HEK293 (cell line): ENCODE results near the gene VPS29.

Experiments used
- CTCF ChIA-PET: fragments of 350-600 bp; formaldehyde crosslinking; extraction: SDS; loops from one replicate; lab custom pipeline; 2021; ENCODE audit warnings: antibody characterized with exemption; lab: Yijun Ruan, JAX
- POLR2A ChIA-PET: fragments of 300-600 bp; formaldehyde crosslinking; extraction: SDS; loops from one replicate; lab custom pipeline; 2020; ENCODE audit warnings: antibody characterized with exemption, inconsistent platforms; lab: Yijun Ruan, JAX
- H3K27ac ChIP-seq: fragments of 200-500 bp; sonication (Bioruptor generic); 2 replicates; pipeline ENCODE4 v1.5.1; 2014; ENCODE audit warnings: low read depth, low read length, control low read depth, inconsistent platforms; ENCODE audit errors: extremely low read depth
- H3K36me3 ChIP-seq, 2 experiments: fragments of 200-500 bp in 1 of 2; sonication (Bioruptor generic) in 1 of 2; 1 replicate in 1 of 2; 2 replicates in 1 of 2; pipeline ENCODE4 v1.5.1; 2014 to 2017; ENCODE audit warnings: inconsistent platforms in 2 of 2, low read length in 2 of 2; ENCODE audit not compliant: control insufficient read depth in 2 of 2, insufficient read depth in 1 of 2
- H3K4me1 ChIP-seq: fragments of 200-500 bp; sonication (Bioruptor generic); 2 replicates; pipeline ENCODE4 v1.5.1; 2014; ENCODE audit warnings: mild to moderate bottlenecking, low read length, inconsistent platforms; ENCODE audit not compliant: control insufficient read depth, insufficient read depth
- H3K4me3 ChIP-seq: 2 replicates; pipeline ENCODE4 v1.5.1; 2011; ENCODE audit warnings: low read depth, mild to moderate bottlenecking, control low read depth, low read length, moderate library complexity
- H3K9me3 ChIP-seq: fragments of 200-500 bp; sonication (Bioruptor generic); 2 replicates; pipeline ENCODE4 v1.5.1; 2014; ENCODE audit warnings: low read depth, low read length, inconsistent platforms; ENCODE audit not compliant: control insufficient read depth, insufficient read depth
- BCL11A ChIP-seq: fragments of 450-650 bp; formaldehyde crosslinking; IDR thresholded peaks from 2 replicates; pipeline ENCODE4 v1.5.1; 2016; ENCODE audit warnings: low read depth, missing biosample characterization, missing genetic modification characterization
- GLIS1 ChIP-seq: fragments of 450-650 bp; formaldehyde crosslinking; IDR thresholded peaks from 2 replicates; pipeline ENCODE4 v1.5.1; 2016; ENCODE audit warnings: missing biosample characterization, missing genetic modification characterization
- IKZF3 ChIP-seq: fragments of 450-650 bp; IDR thresholded peaks from 2 replicates; pipeline ENCODE4 v1.5.0; 2018; ENCODE audit warnings: missing biosample characterization, mild to moderate bottlenecking, missing genetic modification characterization, moderate library complexity
- KLF1 ChIP-seq: fragments of 450-650 bp; formaldehyde crosslinking; IDR thresholded peaks from 2 replicates; pipeline ENCODE4 v1.5.1; 2016; ENCODE audit warnings: missing biosample characterization, missing genetic modification characterization
- MYNN ChIP-seq: fragments of 450-650 bp; formaldehyde crosslinking; IDR thresholded peaks from 2 replicates; pipeline ENCODE4 v1.5.1; 2016; ENCODE audit warnings: missing biosample characterization, missing genetic modification characterization, borderline replicate concordance
- PRDM1 ChIP-seq: fragments of 450-650 bp; formaldehyde crosslinking; IDR thresholded peaks from 2 replicates; pipeline ENCODE4; 2016; ENCODE audit warnings: missing biosample characterization, missing genetic modification characterization
- TSHZ1 ChIP-seq: fragments of 450-650 bp; formaldehyde crosslinking; IDR thresholded peaks from 2 replicates; pipeline ENCODE4 v1.5.1; 2016; ENCODE audit warnings: missing biosample characterization, missing genetic modification characterization, borderline replicate concordance
- YY1 ChIP-seq: fragments of 450-650 bp; formaldehyde crosslinking; IDR thresholded peaks from 2 replicates; pipeline ENCODE4 v1.5.1; 2018; ENCODE audit warnings: missing biosample characterization, missing genetic modification characterization
- ZFP37 ChIP-seq: fragments of 450-650 bp; formaldehyde crosslinking; IDR thresholded peaks from 2 replicates; pipeline ENCODE4 v1.5.1; 2016; ENCODE audit warnings: missing biosample characterization, missing genetic modification characterization
- ZNF248 ChIP-seq: fragments of 450-650 bp; formaldehyde crosslinking; IDR thresholded peaks from 2 replicates; pipeline ENCODE4 v1.5.1; 2017; ENCODE audit warnings: missing biosample characterization, missing genetic modification characterization
- ZNF292 ChIP-seq: fragments of 450-650 bp; formaldehyde crosslinking; IDR thresholded peaks from 2 replicates; pipeline ENCODE4 v1.5.1; 2016; ENCODE audit warnings: low read depth, missing biosample characterization, missing genetic modification characterization, borderline replicate concordance
- ZNF394 ChIP-seq: fragments of 450-650 bp; formaldehyde crosslinking; IDR thresholded peaks from 2 replicates; pipeline ENCODE4 v1.5.1; 2016; ENCODE audit warnings: missing biosample characterization, missing genetic modification characterization, mild to moderate bottlenecking, moderate library complexity, borderline replicate concordance
- ZNF488 ChIP-seq: fragments of 450-650 bp; formaldehyde crosslinking; IDR thresholded peaks from 2 replicates; pipeline ENCODE4 v1.5.1; 2016; ENCODE audit warnings: missing biosample characterization, missing genetic modification characterization
- ZNF571 ChIP-seq: fragments of 450-650 bp; formaldehyde crosslinking; IDR thresholded peaks from 2 replicates; pipeline ENCODE4 v1.5.0; 2017; ENCODE audit warnings: missing biosample characterization, missing genetic modification characterization
- ZNF621 ChIP-seq: fragments of 450-650 bp; formaldehyde crosslinking; IDR thresholded peaks from 2 replicates; pipeline ENCODE4 v1.5.1; 2017; ENCODE audit warnings: missing biosample characterization, missing genetic modification characterization
- ZNF747 ChIP-seq: fragments of 450-650 bp; formaldehyde crosslinking; IDR thresholded peaks from 2 replicates; pipeline ENCODE4 v1.5.1; 2016; ENCODE audit warnings: missing biosample characterization, missing genetic modification characterization
- TF ChIP-seq, protein P1 (sequence below): fragments of 450-650 bp; formaldehyde crosslinking; IDR thresholded peaks from 2 replicates; pipeline ENCODE4 v1.5.1; 2016; ENCODE audit warnings: missing biosample characterization, missing genetic modification characterization
- TF ChIP-seq, protein P2 (sequence below): fragments of 450-650 bp; formaldehyde crosslinking; IDR thresholded peaks from 2 replicates; pipeline ENCODE4 v1.5.1; 2016; ENCODE audit warnings: missing biosample characterization, missing genetic modification characterization
- TF ChIP-seq, protein P3 (sequence below): fragments of 450-650 bp; formaldehyde crosslinking; IDR thresholded peaks from 2 replicates; pipeline ENCODE4 v1.5.1; 2016; ENCODE audit warnings: missing biosample characterization, missing genetic modification characterization
- TF ChIP-seq, protein P4 (sequence below): fragments of 450-650 bp; formaldehyde crosslinking; IDR thresholded peaks from 2 replicates; pipeline ENCODE4 v1.5.1; 2017; ENCODE audit warnings: missing biosample characterization, missing genetic modification characterization
- TF ChIP-seq, protein P5 (sequence below): IDR thresholded peaks from 2 replicates; pipeline ENCODE4 v1.6.1; 2011; ENCODE audit warnings: mild to moderate bottlenecking, low read depth, low read length, borderline replicate concordance
- TF ChIP-seq, protein P6 (sequence below): fragments of 450-650 bp; formaldehyde crosslinking; IDR thresholded peaks from 2 replicates; pipeline ENCODE4 v1.5.1; 2016; ENCODE audit warnings: missing biosample characterization, missing genetic modification characterization

The VPS29 gene

GRCh38 chr12:110534811-110535210 lies 32.9 kb upstream of the VPS29 start:
- ChIA-PET POLR2A (interaction anchor here (1.3 kb wide), 1 partner anchor 33 kb away, joined by 3 read pairs; the partner anchor contains the start of genes RAD9B and VPS29), CTCF (interaction anchor here (1.0 kb wide), 1 partner anchor 67 kb away, joined by 3 read pairs; no protein-coding TSS in a partner anchor)
- Histone ChIP-seq H3K4me3 (no peak overlapping the region), H3K4me1 (peaks cover 20% of the 10 kb centered on the region), H3K36me3 (peaks cover 7 to 49% of the 10 kb centered on the region in 2 experiments; a peak in 2 of 3 replicates), H3K27ac (no peak overlapping the region), H3K9me3 (no peaks in the 10 kb centered on the region)
- TF ChIP-seq, protein P1, sequence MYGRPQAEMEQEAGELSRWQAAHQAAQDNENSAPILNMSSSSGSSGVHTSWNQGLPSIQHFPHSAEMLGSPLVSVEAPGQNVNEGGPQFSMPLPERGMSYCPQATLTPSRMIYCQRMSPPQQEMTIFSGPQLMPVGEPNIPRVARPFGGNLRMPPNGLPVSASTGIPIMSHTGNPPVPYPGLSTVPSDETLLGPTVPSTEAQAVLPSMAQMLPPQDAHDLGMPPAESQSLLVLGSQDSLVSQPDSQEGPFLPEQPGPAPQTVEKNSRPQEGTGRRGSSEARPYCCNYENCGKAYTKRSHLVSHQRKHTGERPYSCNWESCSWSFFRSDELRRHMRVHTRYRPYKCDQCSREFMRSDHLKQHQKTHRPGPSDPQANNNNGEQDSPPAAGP (tag by site-specific recombination) = no peak
- TF ChIP-seq ZNF248 (tag by site-specific recombination) (no peak), BCL11A (no peak), GLIS1 (tag by site-specific recombination) (no peak), ZNF621 (tag by site-specific recombination) (no peak), ZNF747 (tag by site-specific recombination) (no peak), ZFP37 (tag by site-specific recombination) (no peak), TSHZ1 (tag by site-specific recombination) (no peak)
- TF ChIP-seq, protein P2, sequence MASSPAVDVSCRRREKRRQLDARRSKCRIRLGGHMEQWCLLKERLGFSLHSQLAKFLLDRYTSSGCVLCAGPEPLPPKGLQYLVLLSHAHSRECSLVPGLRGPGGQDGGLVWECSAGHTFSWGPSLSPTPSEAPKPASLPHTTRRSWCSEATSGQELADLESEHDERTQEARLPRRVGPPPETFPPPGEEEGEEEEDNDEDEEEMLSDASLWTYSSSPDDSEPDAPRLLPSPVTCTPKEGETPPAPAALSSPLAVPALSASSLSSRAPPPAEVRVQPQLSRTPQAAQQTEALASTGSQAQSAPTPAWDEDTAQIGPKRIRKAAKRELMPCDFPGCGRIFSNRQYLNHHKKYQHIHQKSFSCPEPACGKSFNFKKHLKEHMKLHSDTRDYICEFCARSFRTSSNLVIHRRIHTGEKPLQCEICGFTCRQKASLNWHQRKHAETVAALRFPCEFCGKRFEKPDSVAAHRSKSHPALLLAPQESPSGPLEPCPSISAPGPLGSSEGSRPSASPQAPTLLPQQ (tag by site-specific recombination) = no peak
- TF ChIP-seq, protein P3, sequence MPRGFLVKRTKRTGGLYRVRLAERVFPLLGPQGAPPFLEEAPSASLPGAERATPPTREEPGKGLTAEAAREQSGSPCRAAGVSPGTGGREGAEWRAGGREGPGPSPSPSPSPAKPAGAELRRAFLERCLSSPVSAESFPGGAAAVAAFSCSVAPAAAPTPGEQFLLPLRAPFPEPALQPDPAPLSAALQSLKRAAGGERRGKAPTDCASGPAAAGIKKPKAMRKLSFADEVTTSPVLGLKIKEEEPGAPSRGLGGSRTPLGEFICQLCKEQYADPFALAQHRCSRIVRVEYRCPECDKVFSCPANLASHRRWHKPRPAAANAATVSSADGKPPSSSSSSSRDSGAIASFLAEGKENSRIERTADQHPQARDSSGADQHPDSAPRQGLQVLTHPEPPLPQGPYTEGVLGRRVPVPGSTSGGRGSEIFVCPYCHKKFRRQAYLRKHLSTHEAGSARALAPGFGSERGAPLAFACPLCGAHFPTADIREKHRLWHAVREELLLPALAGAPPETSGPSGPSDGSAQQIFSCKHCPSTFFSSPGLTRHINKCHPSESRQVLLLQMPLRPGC (tag by site-specific recombination) = no peak
- TF ChIP-seq, protein P4, sequence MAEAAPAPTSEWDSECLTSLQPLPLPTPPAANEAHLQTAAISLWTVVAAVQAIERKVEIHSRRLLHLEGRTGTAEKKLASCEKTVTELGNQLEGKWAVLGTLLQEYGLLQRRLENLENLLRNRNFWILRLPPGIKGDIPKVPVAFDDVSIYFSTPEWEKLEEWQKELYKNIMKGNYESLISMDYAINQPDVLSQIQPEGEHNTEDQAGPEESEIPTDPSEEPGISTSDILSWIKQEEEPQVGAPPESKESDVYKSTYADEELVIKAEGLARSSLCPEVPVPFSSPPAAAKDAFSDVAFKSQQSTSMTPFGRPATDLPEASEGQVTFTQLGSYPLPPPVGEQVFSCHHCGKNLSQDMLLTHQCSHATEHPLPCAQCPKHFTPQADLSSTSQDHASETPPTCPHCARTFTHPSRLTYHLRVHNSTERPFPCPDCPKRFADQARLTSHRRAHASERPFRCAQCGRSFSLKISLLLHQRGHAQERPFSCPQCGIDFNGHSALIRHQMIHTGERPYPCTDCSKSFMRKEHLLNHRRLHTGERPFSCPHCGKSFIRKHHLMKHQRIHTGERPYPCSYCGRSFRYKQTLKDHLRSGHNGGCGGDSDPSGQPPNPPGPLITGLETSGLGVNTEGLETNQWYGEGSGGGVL = no peak
- TF ChIP-seq, protein P5, sequence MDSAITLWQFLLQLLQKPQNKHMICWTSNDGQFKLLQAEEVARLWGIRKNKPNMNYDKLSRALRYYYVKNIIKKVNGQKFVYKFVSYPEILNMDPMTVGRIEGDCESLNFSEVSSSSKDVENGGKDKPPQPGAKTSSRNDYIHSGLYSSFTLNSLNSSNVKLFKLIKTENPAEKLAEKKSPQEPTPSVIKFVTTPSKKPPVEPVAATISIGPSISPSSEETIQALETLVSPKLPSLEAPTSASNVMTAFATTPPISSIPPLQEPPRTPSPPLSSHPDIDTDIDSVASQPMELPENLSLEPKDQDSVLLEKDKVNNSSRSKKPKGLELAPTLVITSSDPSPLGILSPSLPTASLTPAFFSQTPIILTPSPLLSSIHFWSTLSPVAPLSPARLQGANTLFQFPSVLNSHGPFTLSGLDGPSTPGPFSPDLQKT = no peak

GRCh38 chr12:110533607-110534006 lies 31.7 kb upstream of the VPS29 start:
- POLR2A ChIA-PET = interaction anchor here (1.3 kb wide), 1 partner anchor 32 kb away, joined by 3 read pairs; the partner anchor contains the start of genes RAD9B and VPS29
- no peak for TF ChIP-seq MYNN (tag by site-specific recombination)
- TF ChIP-seq ZNF571 = no peak
- TF ChIP-seq KLF1 (tag by site-specific recombination) = no peak
- no peak for TF ChIP-seq YY1 (tag by site-specific recombination)
- no peak for TF ChIP-seq ZNF394 (tag by site-specific recombination)
- TF ChIP-seq IKZF3 (tag by site-specific recombination) = no peak
- TF ChIP-seq, protein P6, sequence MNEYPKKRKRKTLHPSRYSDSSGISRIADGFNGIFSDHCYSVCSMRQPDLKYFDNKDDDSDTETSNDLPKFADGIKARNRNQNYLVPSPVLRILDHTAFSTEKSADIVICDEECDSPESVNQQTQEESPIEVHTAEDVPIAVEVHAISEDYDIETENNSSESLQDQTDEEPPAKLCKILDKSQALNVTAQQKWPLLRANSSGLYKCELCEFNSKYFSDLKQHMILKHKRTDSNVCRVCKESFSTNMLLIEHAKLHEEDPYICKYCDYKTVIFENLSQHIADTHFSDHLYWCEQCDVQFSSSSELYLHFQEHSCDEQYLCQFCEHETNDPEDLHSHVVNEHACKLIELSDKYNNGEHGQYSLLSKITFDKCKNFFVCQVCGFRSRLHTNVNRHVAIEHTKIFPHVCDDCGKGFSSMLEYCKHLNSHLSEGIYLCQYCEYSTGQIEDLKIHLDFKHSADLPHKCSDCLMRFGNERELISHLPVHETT (tag by site-specific recombination) = no peak
- no peak for TF ChIP-seq ZNF488 (tag by site-specific recombination)
- no peak for TF ChIP-seq PRDM1 (tag by site-specific recombination)
- TF ChIP-seq ZNF292 (tag by site-specific recombination) = no peak

More at GRCh38 chr12:110533607-110534006, 31.7 kb upstream of the VPS29 start:
- H3K4me1 ChIP-seq = peaks cover 17% of the 10 kb centered on the region
- H3K4me3 ChIP-seq = no peak overlapping the region
- no peaks in the 10 kb centered on the region for H3K9me3 ChIP-seq
- CTCF ChIA-PET = interaction anchor here (0.6 to 2.5 kb wide), 5 partner anchors 18 to 766 kb away, joined by 3 to 9 read pairs (median 3); no protein-coding TSS in a partner anchor
- no peak overlapping the region for H3K27ac ChIP-seq
- H3K36me3 ChIP-seq = peaks cover 7 to 45% of the 10 kb centered on the region in 2 experiments; a peak in 2 of 3 replicates
